GM18507 (cell line): ENCODE measurements around the gene NPFF.

Experiments used
- DNase-seq: peaks from one replicate; pipeline ENCODE4 v3.0.0; 2011; ENCODE audit warnings: low read depth; ENCODE audit not compliant: insufficient read length; ENCODE audit errors: extremely low spot score
- FAIRE-seq: peaks from 2 replicates; lab custom pipeline; 2011; peaks lifted over from hg19 to GRCh38; lab: Jason Lieb, UNC

NPFF gene

DNA sequence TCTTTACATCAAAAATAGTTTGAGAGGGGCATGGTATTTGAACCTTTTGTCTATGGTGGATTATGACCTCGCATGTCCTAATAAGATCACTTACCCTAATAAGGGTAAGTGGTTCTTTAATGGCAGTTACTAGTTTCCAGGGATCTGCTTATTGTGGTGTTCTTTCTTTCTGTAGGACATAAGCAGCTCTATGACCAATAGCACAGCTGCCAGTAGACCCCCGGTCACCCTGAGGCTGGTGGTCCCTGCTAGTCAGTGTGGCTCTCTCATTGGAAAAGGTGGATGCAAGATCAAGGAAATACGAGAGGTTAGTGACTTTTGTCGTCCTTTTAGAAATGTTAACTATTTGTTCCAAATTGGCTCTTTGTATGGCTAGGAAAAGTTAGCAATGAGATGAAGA, 48.2 kb downstream of the NPFF start:
- FAIRE-seq (no peak), DNase-seq (no peak)
